HEK293 (cell line): Measurements from ENCODE around the gene OR7G3.

Experiments used
- REPIN1 ChIP-seq: fragments of 450-650 bp; formaldehyde crosslinking; IDR thresholded peaks from 2 replicates; pipeline ENCODE4 v1.5.1; 2017; ENCODE audit warnings: missing biosample characterization, missing genetic modification characterization, low read depth
- SP2 ChIP-seq: fragments of 450-650 bp; formaldehyde crosslinking; IDR thresholded peaks from 2 replicates; pipeline ENCODE4 v1.5.1; 2016; ENCODE audit warnings: missing biosample characterization, missing genetic modification characterization
- ZBTB7A ChIP-seq: fragments of 450-650 bp; formaldehyde crosslinking; IDR thresholded peaks from 2 replicates; pipeline ENCODE4 v1.5.1; 2016; ENCODE audit warnings: low read depth, missing biosample characterization, missing genetic modification characterization
- ZNF19 ChIP-seq: fragments of 450-650 bp; formaldehyde crosslinking; IDR thresholded peaks from 2 replicates; pipeline ENCODE4; 2016; ENCODE audit warnings: missing biosample characterization, missing genetic modification characterization, low read depth
- ZNF24 ChIP-seq: fragments of 450-650 bp; formaldehyde crosslinking; IDR thresholded peaks from 2 replicates; pipeline ENCODE4 v1.5.1; 2016; ENCODE audit warnings: missing biosample characterization, missing genetic modification characterization
- ZNF274 ChIP-seq, 2 experiments: fragments of 200-500 bp in 1 of 2; fragments of 450-650 bp in 1 of 2; sonication (Bioruptor generic) in 1 of 2; formaldehyde crosslinking in 1 of 2; IDR thresholded peaks; 2 replicates each; pipeline versions ENCODE4 v1.5.1 to v1.6.1; 2014 to 2016; ENCODE audit warnings: borderline replicate concordance in 1 of 2, inconsistent platforms in 1 of 2, low read length in 1 of 2, missing biosample characterization in 1 of 2, missing genetic modification characterization in 1 of 2
- TF ChIP-seq, protein P1 (sequence below): fragments of 450-650 bp; formaldehyde crosslinking; IDR thresholded peaks from 2 replicates; pipeline ENCODE4 v1.5.1; 2016; ENCODE audit warnings: missing biosample characterization, missing genetic modification characterization
- TF ChIP-seq, protein P2 (sequence below): fragments of 450-650 bp; formaldehyde crosslinking; IDR thresholded peaks from 2 replicates; pipeline ENCODE4 v1.5.1; 2016; ENCODE audit warnings: missing biosample characterization, missing genetic modification characterization

DNA sequence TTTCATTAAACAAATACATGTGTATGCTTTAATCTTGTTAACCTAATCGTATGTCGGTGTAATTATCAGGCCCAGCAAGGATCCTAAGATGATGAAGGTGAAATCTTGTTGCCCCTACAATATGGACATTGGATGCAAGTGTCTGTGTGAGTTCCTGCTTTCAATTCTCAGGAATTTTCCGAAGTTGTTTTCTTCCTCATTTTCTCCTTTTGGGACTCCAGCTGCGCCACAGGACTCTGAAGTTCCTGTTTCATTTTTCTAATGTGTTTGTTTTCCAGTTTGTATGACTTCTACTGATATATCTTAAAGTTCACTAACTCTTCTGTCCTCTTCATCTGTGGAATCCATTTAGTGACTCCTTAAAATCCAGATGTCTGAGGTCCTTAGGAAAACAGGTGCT, 40.1 kb upstream of the OR7G3 start:
- TF ChIP-seq ZBTB7A (tag by site-specific recombination) = no peak
- no peak for TF ChIP-seq ZNF274 (IDR thresholded peaks at IDR 0.05; ENCODE audit: low read length)
- no peak for TF ChIP-seq ZNF274 (tag by site-specific recombination; IDR thresholded peaks at IDR 0.05; ENCODE audit: borderline replicate concordance)
- no peak for TF ChIP-seq REPIN1 (tag by site-specific recombination)
- TF ChIP-seq, protein P1, sequence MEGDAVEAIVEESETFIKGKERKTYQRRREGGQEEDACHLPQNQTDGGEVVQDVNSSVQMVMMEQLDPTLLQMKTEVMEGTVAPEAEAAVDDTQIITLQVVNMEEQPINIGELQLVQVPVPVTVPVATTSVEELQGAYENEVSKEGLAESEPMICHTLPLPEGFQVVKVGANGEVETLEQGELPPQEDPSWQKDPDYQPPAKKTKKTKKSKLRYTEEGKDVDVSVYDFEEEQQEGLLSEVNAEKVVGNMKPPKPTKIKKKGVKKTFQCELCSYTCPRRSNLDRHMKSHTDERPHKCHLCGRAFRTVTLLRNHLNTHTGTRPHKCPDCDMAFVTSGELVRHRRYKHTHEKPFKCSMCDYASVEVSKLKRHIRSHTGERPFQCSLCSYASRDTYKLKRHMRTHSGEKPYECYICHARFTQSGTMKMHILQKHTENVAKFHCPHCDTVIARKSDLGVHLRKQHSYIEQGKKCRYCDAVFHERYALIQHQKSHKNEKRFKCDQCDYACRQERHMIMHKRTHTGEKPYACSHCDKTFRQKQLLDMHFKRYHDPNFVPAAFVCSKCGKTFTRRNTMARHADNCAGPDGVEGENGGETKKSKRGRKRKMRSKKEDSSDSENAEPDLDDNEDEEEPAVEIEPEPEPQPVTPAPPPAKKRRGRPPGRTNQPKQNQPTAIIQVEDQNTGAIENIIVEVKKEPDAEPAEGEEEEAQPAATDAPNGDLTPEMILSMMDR = no peak
- no peak for TF ChIP-seq ZNF19 (tag by site-specific recombination)
- TF ChIP-seq, protein P2, sequence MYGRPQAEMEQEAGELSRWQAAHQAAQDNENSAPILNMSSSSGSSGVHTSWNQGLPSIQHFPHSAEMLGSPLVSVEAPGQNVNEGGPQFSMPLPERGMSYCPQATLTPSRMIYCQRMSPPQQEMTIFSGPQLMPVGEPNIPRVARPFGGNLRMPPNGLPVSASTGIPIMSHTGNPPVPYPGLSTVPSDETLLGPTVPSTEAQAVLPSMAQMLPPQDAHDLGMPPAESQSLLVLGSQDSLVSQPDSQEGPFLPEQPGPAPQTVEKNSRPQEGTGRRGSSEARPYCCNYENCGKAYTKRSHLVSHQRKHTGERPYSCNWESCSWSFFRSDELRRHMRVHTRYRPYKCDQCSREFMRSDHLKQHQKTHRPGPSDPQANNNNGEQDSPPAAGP (tag by site-specific recombination) = no peak
- TF ChIP-seq ZNF24 (tag by site-specific recombination) = no peak
- TF ChIP-seq SP2 (tag by site-specific recombination) = no peak
